COLO829 (cell line): ENCODE measurements around the gene USH1G.
"Not testable (repeated sequence)": the region's sequence is repeated elsewhere in the genome, so short reads cannot be mapped to it uniquely, and the experiment has no call there.

Source experiments
- DNase-seq: peaks from one replicate; pipeline ENCODE4 v3.0.0; 2012; ENCODE audit warnings: low spot score

The USH1G gene

GRCh38 chr17:74875155-74875976, 47.7 kb downstream of the USH1G start:
- no peak for DNase-seq

- no peak for DNase-seq
Measured at GRCh38 chr17:74874615-74875037, 48.4 kb downstream of the USH1G start.

GRCh38 chr17:74873874-74874614, 49.0 kb downstream of the USH1G start:
- DNase-seq, result peak; percentile 33

- peak; percentile 100 for DNase-seq
Measured at GRCh38 chr17:74873037-74873873, 49.8 kb downstream of the USH1G start.

- DNase-seq, result peak; percentile 15
Measured at GRCh38 chr17:74872313-74873036, 50.6 kb downstream of the USH1G start, which contains the start of gene FDXR. Gene FDXR, minus strand, starts transcription at chr17:74872994. Its CDS starts 50 bp downstream, at chr17:74872944.

GRCh38 chr17:74871356-74872076, 51.5 kb downstream of the USH1G start:
- no peak for DNase-seq

- DNase-seq, result no peak
Measured at GRCh38 chr17:74870512-74870911, 52.5 kb downstream of the USH1G start.

GRCh38 chr17:74870028-74870427, 53.0 kb downstream of the USH1G start:
- DNase-seq, result not testable (repeated sequence)

GRCh38 chr17:74868908-74869255, 54.2 kb downstream of the USH1G start:
- no peak for DNase-seq

GRCh38 chr17:74868251-74868907, 54.7 kb downstream of the USH1G start:
- DNase-seq, result no peak

GRCh38 chr17:74866198-74866835, 56.7 kb downstream of the USH1G start:
- no peak for DNase-seq
